Measurements from ENCODE around the gene WDR90. TPM values are rescaled to one million over a fixed set of nuclear protein-coding genes. Genes with fewer than 3 reads are reported as not detected.

WDR90 gene
- total RNA-seq, 1 experiment from 2014 or later = 57.8 TPM

- no peak for DNase-seq
- Mint-ChIP-seq H3K9me3 (ENCODE audit: unreplicated experiment) (no peaks in the 10 kb centered on the region), H3K27me3 (ENCODE audit: insufficient read depth, unreplicated experiment) (no peaks in the 10 kb centered on the region), H3K27ac (ENCODE audit: unreplicated experiment) (no peak overlapping the region), H3K4me1 (ENCODE audit: low read depth, unreplicated experiment) (no peaks in the 10 kb centered on the region), H3K36me3 (ENCODE audit: insufficient read depth, unreplicated experiment) (peaks cover 23% of the 10 kb centered on the region), H3K4me3 (ENCODE audit: unreplicated experiment) (no peak overlapping the region)
- CTCF ChIA-PET = no interaction called here
- Histone ChIP-seq H3K9me3 (no peaks in the 10 kb centered on the region), H3K4me3 (ENCODE audit: low read depth, low read length) (no peak overlapping the region), H3K27me3 (replicated peaks; ENCODE audit: control insufficient read depth, insufficient read depth, low read length) (no peaks in the 10 kb centered on the region), H3K36me3 (ENCODE audit: control insufficient read depth, insufficient read depth, low read length) (peaks cover 5% of the 10 kb centered on the region), H3K4me1 (no peaks in the 10 kb centered on the region; the same call in 1 of the 2 replicates)
- BruUV-seq (replicated peaks) = TSS peak; percentile 28
- POLR2A ChIA-PET = no interaction called here
- TF ChIP-seq CTCF (IDR thresholded peaks at IDR 0.05; ENCODE audit: insufficient read depth in 1 of 2, low read depth in 1 of 2, low read length in 1 of 2, severe bottlenecking in 1 of 2, unreplicated experiment in 1 of 2) = no peak
- intact Hi-C loops (cut with micrococcal nuclease; ENCODE audit: unreplicated experiment) = no loop called here
Measured at GRCh38 chr16:673399-673991, 24.3 kb downstream of the WDR90 start.

GRCh38 chr16:674214-674881 lies 25.2 kb downstream of the WDR90 start:
- Histone ChIP-seq H3K36me3 (ENCODE audit: control insufficient read depth, insufficient read depth, low read length) (peaks cover 5% of the 10 kb centered on the region), H3K27me3 (replicated peaks; ENCODE audit: control insufficient read depth, insufficient read depth, low read length) (no peaks in the 10 kb centered on the region), H3K9me3 (no peaks in the 10 kb centered on the region), H3K4me3 (ENCODE audit: low read depth, low read length) (no peak overlapping the region), H3K4me1 (0 out of 2 replicates have a peak, but pooled peaks cover 6% of the 10 kb centered on the region)
- Mint-ChIP-seq H3K27me3 (ENCODE audit: insufficient read depth, unreplicated experiment) (no peaks in the 10 kb centered on the region), H3K4me3 (ENCODE audit: unreplicated experiment) (no peak overlapping the region), H3K4me1 (ENCODE audit: low read depth, unreplicated experiment) (no peaks in the 10 kb centered on the region), H3K9me3 (ENCODE audit: unreplicated experiment) (no peaks in the 10 kb centered on the region), H3K36me3 (ENCODE audit: insufficient read depth, unreplicated experiment) (peaks cover 23% of the 10 kb centered on the region), H3K27ac (ENCODE audit: unreplicated experiment) (no peak overlapping the region)
- TF ChIP-seq CTCF (IDR thresholded peaks at IDR 0.05; ENCODE audit: insufficient read depth in 1 of 2, low read depth in 1 of 2, low read length in 1 of 2, severe bottlenecking in 1 of 2, unreplicated experiment in 1 of 2) = no peak
- ChIA-PET CTCF (no interaction called here), POLR2A (no interaction called here)
- intact Hi-C loops (cut with micrococcal nuclease; ENCODE audit: unreplicated experiment) = no loop called here
- no peak for DNase-seq
- no TSS peak for BruUV-seq (replicated peaks)

GRCh38 chr16:674968-675883 lies 26.1 kb downstream of the WDR90 start, which contains the start of gene RHBDL1:
Gene RHBDL1 (plus strand): TSS chr16:675671. CDS start chr16:675791, 120 bp downstream.
- intact Hi-C loops (cut with micrococcal nuclease; ENCODE audit: unreplicated experiment) = no loop called here

More at GRCh38 chr16:674968-675883, 26.1 kb downstream of the WDR90 start, which contains the start of gene RHBDL1:
- H3K27me3 ChIP-seq (replicated peaks; ENCODE audit: control insufficient read depth, insufficient read depth, low read length) = no peaks in the 10 kb centered on the region
- Mint-ChIP-seq H3K27me3 (ENCODE audit: insufficient read depth, unreplicated experiment) (no peaks in the 10 kb centered on the region), H3K4me1 (ENCODE audit: low read depth, unreplicated experiment) (no peaks in the 10 kb centered on the region), H3K36me3 (ENCODE audit: insufficient read depth, unreplicated experiment) (peaks cover 30% of the 10 kb centered on the region), H3K27ac (ENCODE audit: unreplicated experiment) (no peak within 1 kb of the TSS), H3K9me3 (ENCODE audit: unreplicated experiment) (no peaks in the 10 kb centered on the region), H3K4me3 (ENCODE audit: unreplicated experiment) (peak within 1 kb of the TSS; percentile 53)
- H3K9me3 ChIP-seq = no peaks in the 10 kb centered on the region
- BruUV-seq (replicated peaks) = no TSS peak
- 0 out of 2 replicates have a peak, but pooled peaks cover 7% of the 10 kb centered on the region for H3K4me1 ChIP-seq
- DNase-seq = no peak
- no peak for TF ChIP-seq CTCF (IDR thresholded peaks at IDR 0.05; ENCODE audit: insufficient read depth in 1 of 2, low read depth in 1 of 2, low read length in 1 of 2, severe bottlenecking in 1 of 2, unreplicated experiment in 1 of 2)
- ChIA-PET CTCF (no interaction called here), POLR2A (interaction anchor here (0.6 kb wide), 1 partner anchor 46 kb away, joined by 3 read pairs; no protein-coding TSS in a partner anchor)
- H3K36me3 ChIP-seq (ENCODE audit: control insufficient read depth, insufficient read depth, low read length) = peaks cover 2% of the 10 kb centered on the region
- peak within 1 kb of the TSS; percentile 26 for H3K4me3 ChIP-seq (ENCODE audit: low read depth, low read length)

Measured in Caco-2 (cell line).